Large intestine (tissue), 3 donors: ENCODE data around the gene KDM8. TPM values are rescaled to one million over a fixed set of nuclear protein-coding genes. Genes with fewer than 3 reads are reported as not detected.

Source experiments
- DNase-seq, 2 donors: peaks; one replicate each; pipeline versions ENCODE4 v3.0.0 to v3.0.0-alpha.2; 2013
- H3K27ac ChIP-seq: one replicate; pipeline ENCODE4 v1.5.1; 2013; ENCODE audit warnings: low read length
- H3K27me3 ChIP-seq: 2 replicates; pipeline ENCODE4 v1.6.1; 2013; ENCODE audit warnings: low read length; ENCODE audit not compliant: control insufficient read depth, insufficient read depth
- H3K36me3 ChIP-seq: 2 replicates; pipeline ENCODE4 v1.6.1; 2013; ENCODE audit warnings: low read length; ENCODE audit not compliant: control insufficient read depth, insufficient read depth
- H3K4me1 ChIP-seq: one replicate; pipeline ENCODE4 v1.6.1; 2013; ENCODE audit warnings: low read length; ENCODE audit not compliant: control insufficient read depth, insufficient read depth
- H3K4me3 ChIP-seq: one replicate; pipeline ENCODE4 v1.5.1; 2013; ENCODE audit warnings: low read length
- H3K9me3 ChIP-seq: one replicate; pipeline ENCODE4 v1.6.1; 2013; ENCODE audit warnings: mild to moderate bottlenecking, low read depth, low read length, moderate library complexity; ENCODE audit not compliant: control insufficient read depth
- WGBS: methylation state at CpG from one replicate; pipeline ENCODE4 v1.1.5; 2013; ENCODE audit warnings: low lambda C conversion rate; ENCODE audit not compliant: insufficient coverage; 5-methylcytosine and 5-hydroxymethylcytosine counted together
- polyA plus RNA-seq: library from polyadenylated mRNA; unstranded; fragments of 120-200 nt; gene quantifications from one replicate; pipeline ENCODE4 v1.2.1, GENCODE V29; 2013

Gene KDM8
- polyA plus RNA-seq, 1 donor, result 32.1 TPM

GRCh38 chr16:27215660-27216059 is 12.3 kb downstream of the KDM8 start:
- no CpG with 5 or more reads among the region's 7 CpGs for WGBS
- Histone ChIP-seq H3K4me1 (peaks cover 18% of the 10 kb centered on the region), H3K27me3 (no peaks in the 10 kb centered on the region), H3K4me3 (no peak overlapping the region), H3K9me3 (no peaks in the 10 kb centered on the region), H3K27ac (no peak overlapping the region), H3K36me3 (peaks cover 43% of the 10 kb centered on the region)
- no peak for DNase-seq

- peaks cover 18% of the 10 kb centered on the region for H3K4me1 ChIP-seq
- no peak overlapping the region for H3K27ac ChIP-seq
- DNase-seq, result no peak
- H3K4me3 ChIP-seq, result no peak overlapping the region
- H3K36me3 ChIP-seq, result peaks cover 43% of the 10 kb centered on the region
- H3K27me3 ChIP-seq, result no peaks in the 10 kb centered on the region
- H3K9me3 ChIP-seq, result no peaks in the 10 kb centered on the region
- WGBS, result no CpG with 5 or more reads among the region's 16 CpGs
These were observed 13.1 kb downstream of the KDM8 start for GRCh38 chr16:27216297-27216885.

DNA sequence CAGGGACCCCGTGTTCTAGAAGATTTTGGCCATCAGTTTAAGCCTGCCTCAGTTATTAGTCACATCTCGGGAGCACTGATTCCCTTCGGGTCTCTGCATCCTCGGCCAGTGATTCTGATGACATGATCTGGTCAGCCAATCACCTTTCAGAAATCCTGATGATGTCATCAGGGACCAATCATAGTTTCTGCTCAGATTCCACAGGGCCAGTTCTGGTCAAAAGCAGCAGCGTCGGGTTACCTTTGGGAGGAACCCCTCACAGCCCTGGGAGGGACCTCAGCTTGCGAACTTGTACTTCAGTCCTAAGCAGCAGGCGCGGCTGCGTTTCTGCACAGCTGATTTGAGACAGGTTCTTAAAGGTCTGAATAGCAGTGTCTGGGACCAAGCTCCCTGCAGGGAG is 13.9 kb downstream of the KDM8 start:
- no peaks in the 10 kb centered on the region for H3K27me3 ChIP-seq
- peaks cover 18% of the 10 kb centered on the region for H3K4me1 ChIP-seq
- no peaks in the 10 kb centered on the region for H3K9me3 ChIP-seq
- no peak overlapping the region for H3K4me3 ChIP-seq
- H3K27ac ChIP-seq, result no peak overlapping the region
- WGBS, result 60% methylated on average over 1 of the region's 10 CpGs
- no peak for DNase-seq
- peaks cover 49% of the 10 kb centered on the region for H3K36me3 ChIP-seq

GRCh38 chr16:27218756-27219155 is 15.4 kb downstream of the KDM8 start:
- Histone ChIP-seq H3K27me3 (no peaks in the 10 kb centered on the region), H3K9me3 (no peaks in the 10 kb centered on the region), H3K36me3 (peaks cover 60% of the 10 kb centered on the region), H3K4me1 (peaks cover 12% of the 10 kb centered on the region), H3K4me3 (no peak overlapping the region), H3K27ac (no peak overlapping the region)
- no CpG with 5 or more reads among the region's 9 CpGs for whole genome bisulfite sequencing
- no peak for DNase-seq

DNA sequence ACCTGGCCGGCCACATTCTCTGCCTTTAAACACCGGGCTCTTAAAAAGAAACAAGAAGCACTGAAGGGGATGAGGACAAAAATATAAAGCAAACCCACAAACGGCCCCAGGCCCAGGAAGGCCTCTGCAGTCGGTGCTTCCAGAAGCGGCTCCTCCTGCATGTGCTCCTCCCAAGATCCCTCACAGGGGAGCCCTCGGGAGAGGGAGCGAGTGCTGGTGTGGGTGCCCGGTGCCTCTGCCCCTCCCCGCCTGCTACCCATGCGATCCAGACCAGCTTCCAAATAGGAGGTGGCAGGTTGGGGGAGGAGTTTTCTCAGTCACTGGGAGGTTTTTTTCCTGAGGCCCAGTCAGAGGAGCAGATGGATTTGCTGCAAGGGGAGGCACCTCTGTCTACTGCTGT is 15.8 kb downstream of the KDM8 start:
- no peaks in the 10 kb centered on the region for H3K27me3 ChIP-seq
- H3K27ac ChIP-seq, result no peak overlapping the region
- H3K36me3 ChIP-seq, result peaks cover 64% of the 10 kb centered on the region
- WGBS, result no CpG with 5 or more reads among the region's 10 CpGs
- no peaks in the 10 kb centered on the region for H3K9me3 ChIP-seq
- H3K4me1 ChIP-seq, result peaks cover 8% of the 10 kb centered on the region
- DNase-seq, result no peak
- no peak overlapping the region for H3K4me3 ChIP-seq

- Histone ChIP-seq H3K27me3 (no peaks in the 10 kb centered on the region), H3K9me3 (no peaks in the 10 kb centered on the region), H3K27ac (no peak overlapping the region), H3K36me3 (peaks cover 74% of the 10 kb centered on the region), H3K4me1 (peaks cover 3% of the 10 kb centered on the region), H3K4me3 (no peak overlapping the region)
- 80% methylated on average over 1 of the region's 9 CpGs for WGBS
- no peak for DNase-seq
These were observed 16.8 kb downstream of the KDM8 start for GRCh38 chr16:27220120-27220519.

GRCh38 chr16:27220527-27220926 is 17.2 kb downstream of the KDM8 start:
- WGBS, result no CpG with 5 or more reads among the region's 8 CpGs
- peaks cover 77% of the 10 kb centered on the region for H3K36me3 ChIP-seq
- no peak for DNase-seq

GRCh38 chr16:27220991-27221390 is 17.7 kb downstream of the KDM8 start:
- peaks cover 72% of the 10 kb centered on the region for H3K36me3 ChIP-seq
- DNase-seq, result no peak
- H3K9me3 ChIP-seq, result no peaks in the 10 kb centered on the region
- H3K4me3 ChIP-seq, result no peak overlapping the region
- no peaks in the 10 kb centered on the region for H3K27me3 ChIP-seq
- H3K27ac ChIP-seq, result no peak overlapping the region
- WGBS, result no CpG with 5 or more reads among the region's 16 CpGs
- H3K4me1 ChIP-seq, result peaks cover 11% of the 10 kb centered on the region

More at GRCh38 chr16:27220527-27220926, 17.2 kb downstream of the KDM8 start:
- H3K4me3 ChIP-seq, result no peak overlapping the region
- H3K27ac ChIP-seq, result no peak overlapping the region
- H3K27me3 ChIP-seq, result no peaks in the 10 kb centered on the region
- no peaks in the 10 kb centered on the region for H3K9me3 ChIP-seq
- peaks cover 7% of the 10 kb centered on the region for H3K4me1 ChIP-seq

DNA sequence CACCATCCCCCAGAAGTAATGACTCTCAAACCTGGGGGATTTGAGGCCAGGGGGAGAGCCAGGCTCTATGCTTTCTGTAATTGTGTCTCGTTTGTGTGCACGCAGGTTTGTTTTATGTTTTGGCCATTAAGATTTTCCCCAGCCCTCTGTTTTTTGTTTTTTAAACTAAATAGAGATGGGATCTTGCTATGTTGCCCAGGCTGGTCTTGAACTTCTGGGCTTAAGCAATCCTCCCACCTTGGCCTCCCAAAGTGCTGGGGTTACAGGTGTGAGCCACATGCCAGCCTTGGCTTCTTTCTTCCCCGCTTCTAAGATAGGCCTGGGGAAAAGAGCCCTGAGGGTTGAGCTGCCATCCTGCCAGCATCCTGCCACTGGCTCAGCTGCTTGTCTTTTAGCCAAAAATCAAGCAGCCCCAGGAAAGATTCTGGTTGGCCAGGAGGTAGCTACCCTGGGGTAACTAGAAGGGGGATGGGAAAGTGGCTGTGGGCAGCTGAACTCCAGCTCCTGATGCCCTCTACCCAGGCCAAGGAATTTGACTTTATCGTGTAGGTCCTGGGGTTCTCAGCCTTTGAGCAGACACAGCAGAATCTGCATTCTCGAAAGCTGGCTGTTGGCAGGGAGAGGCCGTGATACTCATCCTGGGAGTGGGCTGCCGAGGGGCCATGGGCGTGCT is 18.4 kb downstream of the KDM8 start:
- Histone ChIP-seq H3K4me1 (peaks cover 17% of the 10 kb centered on the region), H3K27me3 (no peaks in the 10 kb centered on the region), H3K4me3 (no peak overlapping the region), H3K27ac (no peak overlapping the region), H3K36me3 (peaks cover 67% of the 10 kb centered on the region), H3K9me3 (no peaks in the 10 kb centered on the region)
- DNase-seq, result no peak
- 100% methylated on average over 1 of the region's 8 CpGs for WGBS

DNA sequence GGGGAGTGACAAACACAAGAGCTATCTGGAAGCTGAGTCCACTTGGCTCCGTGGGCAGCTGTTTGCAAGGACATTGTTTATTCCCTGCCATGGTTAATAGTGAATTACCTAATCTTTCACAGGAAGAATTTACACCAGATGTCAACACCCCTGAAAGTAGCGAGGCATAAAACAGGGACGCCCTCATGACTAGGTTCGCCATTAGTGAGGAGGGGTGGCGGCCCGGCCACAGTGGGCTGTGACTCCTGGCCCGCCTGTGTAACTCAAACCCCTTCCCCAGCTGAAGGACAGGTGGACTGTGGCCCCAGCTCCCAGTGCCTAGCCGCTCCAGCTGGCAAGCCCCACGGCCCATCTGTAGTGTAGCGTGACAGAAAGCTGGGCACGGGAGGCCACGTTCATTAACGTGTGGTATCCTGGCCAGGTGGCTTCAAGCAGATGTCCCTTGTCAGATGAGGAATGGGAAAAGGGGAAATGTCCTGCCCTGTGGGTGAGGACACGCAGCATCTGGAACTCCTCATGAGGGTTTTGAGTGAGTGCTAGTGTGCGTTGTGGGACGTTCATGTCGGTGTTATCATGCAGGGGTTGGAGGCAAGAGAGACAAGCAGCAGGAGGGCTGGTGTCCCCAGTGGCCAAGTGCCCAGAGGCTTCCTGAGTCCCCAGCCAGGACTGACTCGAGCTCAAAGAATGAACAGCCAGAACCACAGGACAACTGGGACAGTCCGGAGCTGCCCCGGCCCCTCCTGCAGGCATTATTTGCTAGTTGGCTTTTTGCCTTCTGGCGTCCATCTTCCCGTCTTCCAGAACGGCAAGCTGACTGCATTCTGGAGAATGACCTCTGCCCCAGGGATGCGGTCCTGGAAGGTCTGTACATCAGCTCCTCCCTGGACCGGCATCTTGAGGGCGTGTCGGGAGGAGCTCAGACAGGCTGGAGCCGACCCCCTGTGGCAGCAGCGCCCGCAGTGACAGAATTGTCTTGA is 19.2 kb downstream of the KDM8 start:
- Histone ChIP-seq H3K36me3 (peaks cover 64% of the 10 kb centered on the region), H3K27ac (no peak overlapping the region), H3K4me1 (peaks cover 25% of the 10 kb centered on the region), H3K4me3 (no peak overlapping the region), H3K9me3 (no peaks in the 10 kb centered on the region), H3K27me3 (no peaks in the 10 kb centered on the region)
- DNase-seq, result no peak
- no CpG with 5 or more reads among the region's 30 CpGs for WGBS
